Activated CD4-positive, alpha-beta memory T cell treated with anti-CD3 and anti-CD28 coated beads for 36 hours (primary cell): ENCODE data around the gene GPR149. TPM values are rescaled to one million over a fixed set of nuclear protein-coding genes. Genes with fewer than 3 reads are reported as not detected.
"Not testable (repeated sequence)": the region's sequence is repeated elsewhere in the genome, so short reads cannot be mapped to it uniquely, and the experiment has no call there.

Experiments used
- CTCF ChIA-PET: fragments of 350-600 bp; sonication (Branson Sonifier 250); formaldehyde crosslinking; loops from one replicate; lab custom pipeline; 2021; ENCODE audit warnings: antibody characterized with exemption, inconsistent platforms; lab: Charles Lee
- POLR2A ChIA-PET: fragments of 350-600 bp; sonication (Branson Sonifier 250); formaldehyde crosslinking; loops from one replicate; lab custom pipeline; 2021; ENCODE audit warnings: antibody characterized with exemption; lab: Charles Lee
- DNase-seq: peaks from one replicate; pipeline ENCODE4 v3.0.0-alpha.2; 2020
- H3K27ac Mint-ChIP-seq: one replicate; pipeline ENCODE4 v1.8.0; 2021; ENCODE audit warnings: mixed read lengths
- H3K27me3 Mint-ChIP-seq: one replicate; pipeline ENCODE4 v1.8.0; 2021; ENCODE audit warnings: mixed read lengths
- H3K36me3 Mint-ChIP-seq: one replicate; pipeline ENCODE4 v1.8.0; 2021; ENCODE audit warnings: mixed read lengths
- H3K4me1 Mint-ChIP-seq: one replicate; pipeline ENCODE4 v1.8.0; 2021; ENCODE audit warnings: low read depth, mixed read lengths
- H3K4me3 Mint-ChIP-seq: one replicate; pipeline ENCODE4 v1.8.0; 2021; ENCODE audit warnings: mild to moderate bottlenecking, mixed read lengths
- H3K9me3 Mint-ChIP-seq: one replicate; pipeline ENCODE4 v1.8.0; 2021; ENCODE audit warnings: mixed read lengths
- intact Hi-C: fragments of 100-400 bp; cut with micrococcal nuclease; formaldehyde crosslinking; loops from one replicate; pipeline ENCODE4 v1.15.1; 2023
- total RNA-seq, 2 experiments: library from RNA; stranded (reverse); gene quantifications; one replicate each; pipeline ENCODE4 v1.2.3, GENCODE V29; 2021

GPR149 gene
- not detected for total RNA-seq

- no peak within 1 kb of the TSS for H3K4me3 Mint-ChIP-seq
- H3K4me1 Mint-ChIP-seq, result no peaks in the 10 kb centered on the region
- no peak for DNase-seq
- ChIA-PET POLR2A (no interaction called here), CTCF (interaction anchor here (0.6 kb wide), 1 partner anchor 1781 kb away, joined by 3 read pairs; no protein-coding TSS in a partner anchor)
- no peaks in the 10 kb centered on the region for H3K36me3 Mint-ChIP-seq
- H3K27me3 Mint-ChIP-seq, result peaks cover 30% of the 10 kb centered on the region
- no peak within 1 kb of the TSS for H3K27ac Mint-ChIP-seq
- intact Hi-C loops, result no loop called here
- H3K9me3 Mint-ChIP-seq, result no peaks in the 10 kb centered on the region
Observed at GRCh38 chr3:154430014-154430413, at the start of gene GPR149. Gene GPR149, minus strand, starts transcription at chr3:154430190. Its CDS starts 575 bp downstream, at chr3:154429615.

DNA sequence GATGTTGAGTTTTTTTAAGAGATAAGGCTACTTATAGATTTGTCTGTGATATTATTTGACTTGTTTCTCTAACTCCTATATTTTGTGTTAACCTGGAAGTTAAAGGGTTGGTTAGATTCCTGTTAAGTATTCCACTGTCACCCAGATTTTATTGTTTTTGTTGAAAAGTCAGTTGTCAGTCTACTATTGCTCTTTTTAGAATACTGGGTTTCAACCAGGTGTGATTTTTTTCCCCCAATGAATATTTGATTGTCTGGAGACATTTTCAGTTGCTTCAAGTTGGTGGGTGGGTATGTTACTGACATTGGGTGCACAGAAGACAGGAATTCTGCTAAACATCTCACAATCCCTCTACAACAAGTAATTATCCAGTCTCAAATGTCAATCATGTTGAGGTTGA lies 43.8 kb upstream of the GPR149 start:
- no peak for DNase-seq
- ChIA-PET CTCF (no interaction called here), POLR2A (no interaction called here)
- Mint-ChIP-seq H3K27ac (no peak overlapping the region), H3K27me3 (no peaks in the 10 kb centered on the region), H3K9me3 (peaks cover 4% of the 10 kb centered on the region), H3K4me3 (no peak overlapping the region), H3K36me3 (no peaks in the 10 kb centered on the region), H3K4me1 (no peaks in the 10 kb centered on the region)
- intact Hi-C loops, result no loop called here

GRCh38 chr3:154469585-154469984 lies 39.6 kb upstream of the GPR149 start:
- no peaks in the 10 kb centered on the region for H3K27me3 Mint-ChIP-seq
- ChIA-PET CTCF (no interaction called here), POLR2A (no interaction called here)
- H3K4me1 Mint-ChIP-seq, result no peaks in the 10 kb centered on the region
- peaks cover 4% of the 10 kb centered on the region for H3K9me3 Mint-ChIP-seq
- no peak overlapping the region for H3K27ac Mint-ChIP-seq
- H3K4me3 Mint-ChIP-seq, result no peak overlapping the region
- intact Hi-C loops, result no loop called here
- no peaks in the 10 kb centered on the region for H3K36me3 Mint-ChIP-seq
- DNase-seq, result no peak

GRCh38 chr3:154464440-154465190 lies 34.6 kb upstream of the GPR149 start:
- no peak overlapping the region for H3K4me3 Mint-ChIP-seq
- H3K27ac Mint-ChIP-seq, result no peak overlapping the region
- no peaks in the 10 kb centered on the region for H3K27me3 Mint-ChIP-seq
- DNase-seq, result no peak
- CTCF ChIA-PET, result no interaction called here
- H3K4me1 Mint-ChIP-seq, result no peaks in the 10 kb centered on the region
- POLR2A ChIA-PET, result no interaction called here
- H3K36me3 Mint-ChIP-seq, result no peaks in the 10 kb centered on the region
- intact Hi-C loops, result no loop called here
- H3K9me3 Mint-ChIP-seq, result no peaks in the 10 kb centered on the region

- no peaks in the 10 kb centered on the region for H3K27me3 Mint-ChIP-seq
- no peaks in the 10 kb centered on the region for H3K4me1 Mint-ChIP-seq
- ChIA-PET POLR2A (no interaction called here), CTCF (no interaction called here)
- H3K27ac Mint-ChIP-seq, result no peak overlapping the region
- H3K36me3 Mint-ChIP-seq, result no peaks in the 10 kb centered on the region
- peaks cover 5% of the 10 kb centered on the region for H3K9me3 Mint-ChIP-seq
- intact Hi-C loops, result no loop called here
- DNase-seq, result no peak
- H3K4me3 Mint-ChIP-seq, result no peak overlapping the region
Observed at GRCh38 chr3:154458560-154458959, 28.6 kb upstream of the GPR149 start.

- H3K27me3 Mint-ChIP-seq, CTCF ChIA-PET, H3K36me3 Mint-ChIP-seq, H3K9me3 Mint-ChIP-seq, POLR2A ChIA-PET, DNase-seq, H3K4me3 Mint-ChIP-seq, intact Hi-C loops, H3K27ac Mint-ChIP-seq, H3K4me1 Mint-ChIP-seq: not testable (repeated sequence)
Observed at GRCh38 chr3:154439081-154439480, 9.1 kb upstream of the GPR149 start.

- ChIA-PET CTCF (no interaction called here), POLR2A (no interaction called here)
- no peak for DNase-seq
- H3K36me3 Mint-ChIP-seq, result no peaks in the 10 kb centered on the region
- no peaks in the 10 kb centered on the region for H3K9me3 Mint-ChIP-seq
- no peaks in the 10 kb centered on the region for H3K4me1 Mint-ChIP-seq
- intact Hi-C loops, result no loop called here
- no peak overlapping the region for H3K27ac Mint-ChIP-seq
- H3K4me3 Mint-ChIP-seq, result no peak overlapping the region
- peaks cover 29% of the 10 kb centered on the region for H3K27me3 Mint-ChIP-seq
Observed at GRCh38 chr3:154431043-154431442, 1.1 kb upstream of the GPR149 start.

- no peak for DNase-seq
- Mint-ChIP-seq H3K4me1 (no peaks in the 10 kb centered on the region), H3K36me3 (no peaks in the 10 kb centered on the region), H3K4me3 (no peak overlapping the region), H3K27me3 (peaks cover 30% of the 10 kb centered on the region), H3K9me3 (no peaks in the 10 kb centered on the region), H3K27ac (no peak overlapping the region)
- POLR2A ChIA-PET, result no interaction called here
- intact Hi-C loops, result no loop called here
- CTCF ChIA-PET, result no interaction called here
Observed at GRCh38 chr3:154428286-154429206, 1.4 kb downstream of the GPR149 start.

DNA sequence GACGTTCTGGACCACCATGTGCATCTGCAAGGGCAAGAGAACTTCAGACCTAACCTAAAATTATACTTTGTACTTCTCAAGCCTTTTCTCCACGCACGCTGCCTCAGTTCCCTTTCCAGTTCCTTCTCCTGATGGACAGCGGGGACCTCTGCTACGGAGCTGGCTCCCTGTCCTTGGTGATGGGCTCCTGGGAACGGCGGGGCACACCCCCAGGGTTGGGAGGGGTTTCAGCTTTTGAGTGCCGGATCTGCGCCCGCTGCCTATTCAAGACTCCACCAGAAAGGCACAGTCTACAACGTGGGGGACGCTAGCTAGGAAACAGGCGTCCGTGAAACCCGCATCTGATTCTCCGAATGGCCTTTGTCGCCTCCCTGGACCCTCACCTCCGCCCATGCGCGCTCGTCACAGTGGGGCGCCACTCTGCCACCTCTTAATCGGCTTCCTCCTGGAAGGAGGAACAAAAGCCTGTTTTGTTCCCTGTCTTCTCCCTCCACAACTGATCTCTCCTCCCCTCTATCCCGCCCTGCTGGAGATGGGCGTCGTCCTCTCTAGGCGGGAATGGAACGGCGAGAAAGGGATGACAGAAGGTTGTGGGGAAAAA lies 2.2 kb downstream of the GPR149 start:
- Mint-ChIP-seq H3K4me1 (no peaks in the 10 kb centered on the region), H3K27ac (no peak overlapping the region), H3K4me3 (no peak overlapping the region), H3K36me3 (no peaks in the 10 kb centered on the region), H3K9me3 (no peaks in the 10 kb centered on the region), H3K27me3 (peaks cover 30% of the 10 kb centered on the region)
- no peak for DNase-seq
- intact Hi-C loops, result no loop called here
- CTCF ChIA-PET, result no interaction called here
- POLR2A ChIA-PET, result no interaction called here

DNA sequence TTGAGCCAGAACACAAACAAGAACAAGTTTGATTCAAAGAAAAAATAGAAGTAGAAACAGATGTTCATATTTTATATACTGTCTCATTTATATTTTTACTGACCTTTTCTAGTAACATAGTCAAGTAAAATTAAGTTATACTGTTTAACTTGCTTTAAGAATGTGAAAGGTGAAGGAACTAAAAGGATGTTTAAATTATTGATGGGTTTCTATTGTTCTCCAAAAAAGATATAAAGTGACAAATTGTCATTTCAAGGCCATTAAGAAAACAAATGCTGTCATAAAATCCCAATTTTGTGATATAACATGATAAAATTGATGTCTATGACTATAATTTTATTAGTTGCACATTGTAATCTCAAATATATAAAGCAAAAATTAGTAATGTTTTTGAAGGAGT lies 7.3 kb downstream of the GPR149 start:
- Mint-ChIP-seq H3K4me1 (no peaks in the 10 kb centered on the region), H3K4me3 (no peak overlapping the region), H3K36me3 (no peaks in the 10 kb centered on the region), H3K9me3 (no peaks in the 10 kb centered on the region), H3K27ac (no peak overlapping the region), H3K27me3 (peaks cover 14% of the 10 kb centered on the region)
- CTCF ChIA-PET, result no interaction called here
- no peak for DNase-seq
- intact Hi-C loops, result no loop called here
- POLR2A ChIA-PET, result no interaction called here

DNA sequence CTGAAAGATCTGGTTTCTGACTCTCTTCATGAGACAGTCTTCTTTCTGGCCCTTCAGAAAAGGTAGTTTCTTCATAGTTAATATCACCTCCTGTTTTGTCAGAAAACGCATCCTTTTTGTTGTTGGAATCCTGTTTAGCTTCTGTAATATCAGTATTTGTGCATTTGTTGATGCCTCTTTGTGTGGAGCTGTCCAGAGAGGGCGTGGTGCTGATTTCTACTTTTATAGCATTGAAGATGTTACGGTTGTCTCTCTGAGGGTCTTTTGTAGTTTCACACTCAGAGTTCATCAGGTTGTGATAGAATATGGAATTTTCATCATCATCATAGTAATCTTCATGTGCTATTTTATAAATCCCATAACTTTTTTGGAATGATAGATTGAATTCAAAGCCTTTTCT lies 8.9 kb downstream of the GPR149 start:
- no peak for DNase-seq
- no peak overlapping the region for H3K4me3 Mint-ChIP-seq
- POLR2A ChIA-PET, result no interaction called here
- CTCF ChIA-PET, result no interaction called here
- H3K36me3 Mint-ChIP-seq, result no peaks in the 10 kb centered on the region
- no peaks in the 10 kb centered on the region for H3K4me1 Mint-ChIP-seq
- no peaks in the 10 kb centered on the region for H3K9me3 Mint-ChIP-seq
- intact Hi-C loops, result no loop called here
- H3K27me3 Mint-ChIP-seq, result peaks cover 2% of the 10 kb centered on the region
- no peak overlapping the region for H3K27ac Mint-ChIP-seq
